Stimulated activated effector memory CD8-positive, alpha-beta T cell treated with anti-CD3 and anti-CD28 coated beads, Interleukin-12 subunit alpha, Interleukin-12 subunit beta, amount 100 ng/mL, for 72 hours (primary cell): ENCODE results near the gene HAPLN1.
A peak's percentile ranks its signal among the peaks of the same experiment; 100 is the strongest.

ENCODE experiments used
- ATAC-seq: fragments of 150-1000 bp; cut with Tn5 transposase; 2 replicates; pipeline ENCODE4 v1.10.0; 2021
- DNase-seq, 2 donors: peaks; one replicate each; pipeline ENCODE4 v3.0.0; 2021 to 2022; ENCODE audit warnings: low spot score in 2 of 2
- H3K27ac Mint-ChIP-seq: one replicate; pipeline ENCODE4 v1.8.0; 2022; ENCODE audit warnings: mild to moderate bottlenecking, mixed read lengths
- H3K36me3 Mint-ChIP-seq: one replicate; pipeline ENCODE4 v1.8.0; 2022; ENCODE audit warnings: mild to moderate bottlenecking, mixed read lengths
- H3K4me1 Mint-ChIP-seq: one replicate; pipeline ENCODE4 v1.8.0; 2022; ENCODE audit warnings: mixed read lengths
- H3K4me3 Mint-ChIP-seq: one replicate; pipeline ENCODE4 v1.8.0; 2022; ENCODE audit warnings: mild to moderate bottlenecking, mixed read lengths
- H3K9me3 Mint-ChIP-seq: one replicate; pipeline ENCODE4 v1.8.0; 2022; ENCODE audit warnings: mixed read lengths

The HAPLN1 gene

GRCh38 chr5:83726912-83727311 is 6.3 kb upstream of the HAPLN1 start:
- ATAC-seq (no peak), DNase-seq (no peak)
- no peaks in the 10 kb centered on the region for H3K9me3 Mint-ChIP-seq
- H3K4me3 Mint-ChIP-seq, result no peak overlapping the region
- H3K36me3 Mint-ChIP-seq, result no peaks in the 10 kb centered on the region
- H3K27ac Mint-ChIP-seq, result no peak overlapping the region
- H3K4me1 Mint-ChIP-seq, result peaks cover 5% of the 10 kb centered on the region

GRCh38 chr5:83724935-83725334 is 4.3 kb upstream of the HAPLN1 start:
- ATAC-seq, result no peak
- Mint-ChIP-seq H3K4me3 (no peak overlapping the region), H3K4me1 (peaks cover 10% of the 10 kb centered on the region), H3K9me3 (no peaks in the 10 kb centered on the region), H3K36me3 (no peaks in the 10 kb centered on the region), H3K27ac (no peak overlapping the region)
- DNase-seq, result no peak

- Mint-ChIP-seq H3K36me3 (no peaks in the 10 kb centered on the region), H3K4me1 (peaks cover 10% of the 10 kb centered on the region), H3K4me3 (no peak overlapping the region), H3K27ac (no peak overlapping the region), H3K9me3 (no peaks in the 10 kb centered on the region)
- DNase-seq (no peak), ATAC-seq (no peak)
Measured at GRCh38 chr5:83724001-83724400, 3.3 kb upstream of the HAPLN1 start.

GRCh38 chr5:83723031-83723430 is 2.4 kb upstream of the HAPLN1 start:
- Mint-ChIP-seq H3K4me1 (peaks cover 10% of the 10 kb centered on the region), H3K27ac (no peak overlapping the region), H3K4me3 (peak overlapping the region; percentile 53), H3K36me3 (no peaks in the 10 kb centered on the region), H3K9me3 (no peaks in the 10 kb centered on the region)
- no peak for ATAC-seq
- no peak for DNase-seq

GRCh38 chr5:83721953-83722901 is 1.6 kb upstream of the HAPLN1 start:
- H3K9me3 Mint-ChIP-seq, result no peaks in the 10 kb centered on the region
- H3K36me3 Mint-ChIP-seq, result no peaks in the 10 kb centered on the region
- peak overlapping the region; percentile 53 for H3K4me3 Mint-ChIP-seq
- H3K4me1 Mint-ChIP-seq, result peaks cover 10% of the 10 kb centered on the region
- ATAC-seq (peak; percentile 56), DNase-seq (no peak)
- no peak overlapping the region for H3K27ac Mint-ChIP-seq

- Mint-ChIP-seq H3K27ac (no peak overlapping the region), H3K4me1 (peaks cover 10% of the 10 kb centered on the region), H3K4me3 (no peak overlapping the region), H3K36me3 (no peaks in the 10 kb centered on the region), H3K9me3 (no peaks in the 10 kb centered on the region)
- ATAC-seq, result no peak
- no peak for DNase-seq
Measured at GRCh38 chr5:83718936-83719495, 1.6 kb downstream of the HAPLN1 start.

GRCh38 chr5:83718195-83718825 is 2.3 kb downstream of the HAPLN1 start:
- no peaks in the 10 kb centered on the region for H3K36me3 Mint-ChIP-seq
- DNase-seq (no peak), ATAC-seq (peak; percentile 55)
- H3K4me1 Mint-ChIP-seq, result peaks cover 10% of the 10 kb centered on the region
- H3K27ac Mint-ChIP-seq, result no peak overlapping the region
- no peak overlapping the region for H3K4me3 Mint-ChIP-seq
- H3K9me3 Mint-ChIP-seq, result no peaks in the 10 kb centered on the region

GRCh38 chr5:83715236-83716065 is 5.2 kb downstream of the HAPLN1 start:
- DNase-seq, result no peak
- Mint-ChIP-seq H3K4me1 (no peaks in the 10 kb centered on the region), H3K4me3 (no peak overlapping the region), H3K36me3 (no peaks in the 10 kb centered on the region), H3K27ac (no peak overlapping the region), H3K9me3 (no peaks in the 10 kb centered on the region)
- ATAC-seq, result no peak

- H3K27ac Mint-ChIP-seq, result no peak overlapping the region
- ATAC-seq, result no peak
- no peak overlapping the region for H3K4me3 Mint-ChIP-seq
- H3K36me3 Mint-ChIP-seq, result no peaks in the 10 kb centered on the region
- DNase-seq, result no peak
- H3K9me3 Mint-ChIP-seq, result no peaks in the 10 kb centered on the region
- no peaks in the 10 kb centered on the region for H3K4me1 Mint-ChIP-seq
Measured at GRCh38 chr5:83714810-83715209, 5.8 kb downstream of the HAPLN1 start.

GRCh38 chr5:83711982-83712601 is 8.6 kb downstream of the HAPLN1 start:
- Mint-ChIP-seq H3K36me3 (no peaks in the 10 kb centered on the region), H3K9me3 (no peaks in the 10 kb centered on the region), H3K4me1 (no peaks in the 10 kb centered on the region), H3K4me3 (no peak overlapping the region), H3K27ac (no peak overlapping the region)
- DNase-seq (no peak), ATAC-seq (no peak)

GRCh38 chr5:83709973-83710372 is 10.7 kb downstream of the HAPLN1 start:
- H3K4me1 Mint-ChIP-seq, result no peaks in the 10 kb centered on the region
- no peak overlapping the region for H3K27ac Mint-ChIP-seq
- H3K9me3 Mint-ChIP-seq, result no peaks in the 10 kb centered on the region
- H3K36me3 Mint-ChIP-seq, result no peaks in the 10 kb centered on the region
- DNase-seq, result no peak
- ATAC-seq, result no peak
- no peak overlapping the region for H3K4me3 Mint-ChIP-seq

GRCh38 chr5:83708170-83708569 is 12.5 kb downstream of the HAPLN1 start:
- no peak for ATAC-seq
- Mint-ChIP-seq H3K4me3 (no peak overlapping the region), H3K27ac (no peak overlapping the region), H3K4me1 (no peaks in the 10 kb centered on the region), H3K36me3 (no peaks in the 10 kb centered on the region), H3K9me3 (no peaks in the 10 kb centered on the region)
- DNase-seq, result no peak

- no peaks in the 10 kb centered on the region for H3K9me3 Mint-ChIP-seq
- DNase-seq, result no peak
- H3K4me3 Mint-ChIP-seq, result no peak overlapping the region
- H3K27ac Mint-ChIP-seq, result no peak overlapping the region
- no peak for ATAC-seq
- no peaks in the 10 kb centered on the region for H3K4me1 Mint-ChIP-seq
- no peaks in the 10 kb centered on the region for H3K36me3 Mint-ChIP-seq
Measured at GRCh38 chr5:83703059-83703458, 17.6 kb downstream of the HAPLN1 start.

GRCh38 chr5:83701886-83702285 is 18.8 kb downstream of the HAPLN1 start:
- H3K4me1 Mint-ChIP-seq, result no peaks in the 10 kb centered on the region
- H3K9me3 Mint-ChIP-seq, result no peaks in the 10 kb centered on the region
- H3K4me3 Mint-ChIP-seq, result no peak overlapping the region
- no peak for ATAC-seq
- DNase-seq, result no peak
- H3K36me3 Mint-ChIP-seq, result no peaks in the 10 kb centered on the region
- no peak overlapping the region for H3K27ac Mint-ChIP-seq

- no peaks in the 10 kb centered on the region for H3K4me1 Mint-ChIP-seq
Measured at GRCh38 chr5:83689881-83690280, 30.8 kb downstream of the HAPLN1 start.

More at GRCh38 chr5:83689881-83690280, 30.8 kb downstream of the HAPLN1 start:
- DNase-seq (no peak), ATAC-seq (no peak)
- H3K36me3 Mint-ChIP-seq, result no peaks in the 10 kb centered on the region
- H3K4me3 Mint-ChIP-seq, result no peak overlapping the region
- H3K9me3 Mint-ChIP-seq, result no peaks in the 10 kb centered on the region
- H3K27ac Mint-ChIP-seq, result no peak overlapping the region
